HUES6 (cell line): ENCODE measurements around the gene GRID1.

Experiments
- H3K27ac ChIP-seq: 2 replicates; pipeline ENCODE4 v1.7.0; 2013; ENCODE audit warnings: low read depth, mild to moderate bottlenecking, low read length, inconsistent platforms
- H3K27me3 ChIP-seq: 2 replicates; pipeline ENCODE4 v1.6.1; 2013; ENCODE audit warnings: low read length; ENCODE audit not compliant: control insufficient read depth, insufficient read depth
- H3K36me3 ChIP-seq: 2 replicates; pipeline ENCODE4 v1.6.1; 2013; ENCODE audit warnings: low read length; ENCODE audit not compliant: control insufficient read depth, insufficient read depth
- H3K4me1 ChIP-seq: 2 replicates; pipeline ENCODE4 v1.6.1; 2013; ENCODE audit warnings: low read length; ENCODE audit not compliant: control insufficient read depth, insufficient read depth
- H3K4me3 ChIP-seq: 2 replicates; pipeline ENCODE4 v1.5.1; 2013; ENCODE audit warnings: low read depth, low read length
- H3K9ac ChIP-seq: one replicate; pipeline ENCODE4 v1.6.1; 2013; ENCODE audit warnings: mild to moderate bottlenecking, low read length
- H3K9me3 ChIP-seq: 2 replicates; pipeline ENCODE4 v1.6.1; 2013; ENCODE audit warnings: low read depth, low read length; ENCODE audit not compliant: control insufficient read depth, insufficient read depth

GRID1 gene

GRCh38 chr10:86341361-86341811 is 25.2 kb downstream of the GRID1 start:
- peaks cover 2% of the 10 kb centered on the region; the same call in 1 of the 2 replicates for H3K9me3 ChIP-seq
- H3K27ac ChIP-seq = no peak overlapping the region
- no peaks in the 10 kb centered on the region for H3K36me3 ChIP-seq
- H3K4me3 ChIP-seq = no peak overlapping the region
- H3K4me1 ChIP-seq = peaks cover 25% of the 10 kb centered on the region
- H3K27me3 ChIP-seq = no peaks in the 10 kb centered on the region
- H3K9ac ChIP-seq = no peak overlapping the region

GRCh38 chr10:86340991-86341260 is 25.7 kb downstream of the GRID1 start:
- Histone ChIP-seq H3K27me3 (no peaks in the 10 kb centered on the region), H3K4me1 (peaks cover 22% of the 10 kb centered on the region), H3K4me3 (no peak overlapping the region), H3K36me3 (no peaks in the 10 kb centered on the region), H3K9ac (no peak overlapping the region), H3K9me3 (peaks cover 2% of the 10 kb centered on the region; the same call in 1 of the 2 replicates), H3K27ac (no peak overlapping the region)

DNA sequence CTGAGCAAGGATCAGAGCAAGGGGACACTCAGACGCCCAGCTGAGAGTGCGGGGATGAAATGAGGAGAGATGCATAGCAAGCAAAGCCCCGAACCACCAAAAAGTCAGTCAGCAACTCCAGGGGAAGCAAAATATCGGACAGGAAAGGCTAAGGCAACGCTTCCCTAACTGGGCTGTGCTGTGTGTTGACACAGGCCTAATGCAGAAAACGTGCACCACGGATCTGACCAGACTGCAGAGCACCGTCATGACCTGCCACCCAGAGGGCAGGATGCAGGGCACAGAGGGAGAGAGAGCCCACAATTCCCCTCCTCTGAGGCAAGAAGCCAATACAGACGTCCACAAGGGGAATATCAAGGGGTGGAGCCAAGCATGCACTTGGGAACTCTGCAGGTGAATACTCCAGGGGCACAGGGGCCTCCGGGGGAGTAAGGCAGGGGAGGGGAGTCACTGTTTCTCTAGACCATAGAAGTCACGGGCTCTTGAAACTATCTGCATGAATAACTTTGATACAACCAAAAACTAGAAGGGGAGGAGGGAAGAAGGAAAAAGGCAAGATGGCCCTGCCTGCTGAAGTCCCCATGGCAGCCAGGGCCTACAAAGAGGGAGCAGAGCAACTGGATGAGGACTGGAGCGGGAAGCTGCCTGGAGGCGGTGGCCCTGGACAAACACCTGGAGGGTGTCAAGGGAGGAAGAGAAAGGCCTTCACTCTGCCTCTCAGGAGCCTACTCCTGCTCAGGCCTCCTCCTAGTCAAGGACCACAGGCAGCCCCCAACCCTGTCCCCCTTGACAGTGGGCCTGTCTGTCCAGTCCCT is 26.2 kb downstream of the GRID1 start:
- no peaks in the 10 kb centered on the region for H3K36me3 ChIP-seq
- no peaks in the 10 kb centered on the region for H3K27me3 ChIP-seq
- no peak overlapping the region for H3K9ac ChIP-seq
- no peak overlapping the region for H3K27ac ChIP-seq
- H3K9me3 ChIP-seq = peaks cover 2% of the 10 kb centered on the region; the same call in 1 of the 2 replicates
- H3K4me3 ChIP-seq = no peak overlapping the region
- H3K4me1 ChIP-seq = peaks cover 17% of the 10 kb centered on the region

GRCh38 chr10:86339226-86339865 is 27.2 kb downstream of the GRID1 start:
- peaks cover 2% of the 10 kb centered on the region; the same call in 1 of the 2 replicates for H3K9me3 ChIP-seq
- no peaks in the 10 kb centered on the region for H3K27me3 ChIP-seq
- peaks cover 17% of the 10 kb centered on the region for H3K4me1 ChIP-seq
- H3K9ac ChIP-seq = no peak overlapping the region
- H3K4me3 ChIP-seq = no peak overlapping the region
- H3K36me3 ChIP-seq = no peaks in the 10 kb centered on the region
- H3K27ac ChIP-seq = no peak overlapping the region

DNA sequence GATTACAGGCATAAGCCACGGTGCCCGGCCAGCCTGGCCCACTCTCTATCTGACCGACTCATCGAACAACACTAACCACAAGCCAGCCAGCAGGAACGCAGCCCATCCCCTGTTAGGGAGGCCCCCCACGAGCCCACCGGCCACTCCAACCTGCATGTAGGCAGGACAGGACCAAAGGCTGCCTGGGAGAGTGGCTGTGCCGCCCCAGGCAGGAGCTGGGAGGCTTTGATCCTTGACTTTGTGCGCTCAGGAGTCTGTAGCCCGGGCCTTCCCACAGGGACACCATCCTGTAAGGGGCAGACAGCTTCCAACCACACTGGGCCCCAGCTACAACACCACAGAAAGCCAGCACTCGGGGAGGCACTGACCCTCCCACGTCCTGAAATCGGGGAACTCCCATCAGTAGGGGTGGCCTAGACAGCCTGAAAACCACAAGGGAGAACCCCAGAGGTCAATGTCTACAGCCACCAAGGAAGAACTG is 29.4 kb downstream of the GRID1 start:
- Histone ChIP-seq H3K4me1 (peaks cover 17% of the 10 kb centered on the region), H3K36me3 (no peaks in the 10 kb centered on the region), H3K9me3 (peaks cover 2% of the 10 kb centered on the region; the same call in 1 of the 2 replicates), H3K27me3 (no peaks in the 10 kb centered on the region), H3K4me3 (no peak overlapping the region), H3K27ac (no peak overlapping the region), H3K9ac (no peak overlapping the region)

DNA sequence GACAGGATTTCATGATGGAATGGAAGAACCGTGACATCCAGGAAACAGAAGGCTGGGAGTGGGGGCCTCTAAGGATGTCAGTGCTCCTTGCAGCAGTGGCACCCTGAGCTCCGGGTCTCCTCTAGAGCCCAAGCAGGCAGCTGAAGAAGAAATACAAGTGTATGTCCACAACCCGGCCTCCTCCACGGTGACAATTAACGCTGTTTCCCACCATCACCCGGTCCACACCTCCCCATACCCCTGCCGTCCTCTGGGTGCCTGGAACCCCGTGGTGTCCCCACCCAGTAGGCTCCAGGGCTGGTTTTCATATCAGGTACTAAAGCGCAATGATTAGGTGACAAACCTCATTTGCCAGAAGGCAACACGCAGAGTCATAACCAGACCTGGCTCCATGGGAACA is 30.3 kb downstream of the GRID1 start:
- Histone ChIP-seq H3K4me1 (peaks cover 14% of the 10 kb centered on the region), H3K27ac (no peak overlapping the region), H3K36me3 (no peaks in the 10 kb centered on the region)

GRCh38 chr10:86335831-86336230 is 30.8 kb downstream of the GRID1 start:
- Histone ChIP-seq H3K27me3 (no peaks in the 10 kb centered on the region), H3K9me3 (peaks cover 2% of the 10 kb centered on the region; the same call in 1 of the 2 replicates), H3K9ac (no peak overlapping the region), H3K4me3 (no peak overlapping the region), H3K4me1 (peaks cover 9% of the 10 kb centered on the region), H3K36me3 (no peaks in the 10 kb centered on the region), H3K27ac (no peak overlapping the region)

More for the DNA sequence above, 30.3 kb downstream of the GRID1 start:
- Histone ChIP-seq H3K27me3 (no peaks in the 10 kb centered on the region), H3K4me3 (no peak overlapping the region), H3K9me3 (peaks cover 2% of the 10 kb centered on the region; the same call in 1 of the 2 replicates), H3K9ac (no peak overlapping the region)

GRCh38 chr10:86335257-86335656 is 31.3 kb downstream of the GRID1 start:
- no peaks in the 10 kb centered on the region for H3K27me3 ChIP-seq

DNA sequence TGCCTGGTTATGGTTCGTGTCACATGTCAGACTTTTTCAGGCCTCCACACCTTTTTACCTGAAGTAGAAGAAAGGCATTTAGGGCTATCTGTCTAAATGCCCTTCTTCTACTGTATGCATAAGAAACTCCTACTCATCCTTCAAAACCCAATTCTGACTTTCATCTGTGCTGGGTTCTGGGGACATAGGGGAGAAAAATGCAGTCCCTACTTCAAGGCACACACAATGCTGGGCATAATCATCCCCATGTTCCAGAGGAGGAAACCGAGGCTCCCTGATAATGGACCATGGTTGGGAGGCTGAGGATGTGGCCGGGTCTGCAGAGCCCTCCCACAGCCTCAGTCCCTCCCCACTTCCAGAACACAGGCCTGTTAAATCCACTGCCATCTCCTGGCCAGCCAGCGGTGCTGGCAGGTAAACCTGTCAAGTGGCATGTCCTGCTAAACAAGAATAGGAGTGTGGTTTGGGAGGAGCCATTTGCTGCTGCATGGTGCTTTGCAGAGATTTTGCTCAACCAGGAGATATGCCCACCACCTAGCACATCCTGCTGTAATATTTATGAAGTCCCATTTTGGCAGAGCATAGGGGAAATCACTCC is 32.0 kb downstream of the GRID1 start:
- Histone ChIP-seq H3K4me1 (no peaks in the 10 kb centered on the region), H3K27ac (no peak overlapping the region), H3K27me3 (no peaks in the 10 kb centered on the region), H3K9ac (no peak overlapping the region), H3K36me3 (no peaks in the 10 kb centered on the region), H3K4me3 (no peak overlapping the region), H3K9me3 (peaks cover 2% of the 10 kb centered on the region; the same call in 1 of the 2 replicates)

More at GRCh38 chr10:86335257-86335656, 31.3 kb downstream of the GRID1 start:
- no peaks in the 10 kb centered on the region for H3K36me3 ChIP-seq
- H3K9ac ChIP-seq = no peak overlapping the region
- H3K4me3 ChIP-seq = no peak overlapping the region
- peaks cover 2% of the 10 kb centered on the region; the same call in 1 of the 2 replicates for H3K9me3 ChIP-seq
- H3K27ac ChIP-seq = no peak overlapping the region
- H3K4me1 ChIP-seq = peaks cover 3% of the 10 kb centered on the region; the same call in 1 of the 2 replicates

DNA sequence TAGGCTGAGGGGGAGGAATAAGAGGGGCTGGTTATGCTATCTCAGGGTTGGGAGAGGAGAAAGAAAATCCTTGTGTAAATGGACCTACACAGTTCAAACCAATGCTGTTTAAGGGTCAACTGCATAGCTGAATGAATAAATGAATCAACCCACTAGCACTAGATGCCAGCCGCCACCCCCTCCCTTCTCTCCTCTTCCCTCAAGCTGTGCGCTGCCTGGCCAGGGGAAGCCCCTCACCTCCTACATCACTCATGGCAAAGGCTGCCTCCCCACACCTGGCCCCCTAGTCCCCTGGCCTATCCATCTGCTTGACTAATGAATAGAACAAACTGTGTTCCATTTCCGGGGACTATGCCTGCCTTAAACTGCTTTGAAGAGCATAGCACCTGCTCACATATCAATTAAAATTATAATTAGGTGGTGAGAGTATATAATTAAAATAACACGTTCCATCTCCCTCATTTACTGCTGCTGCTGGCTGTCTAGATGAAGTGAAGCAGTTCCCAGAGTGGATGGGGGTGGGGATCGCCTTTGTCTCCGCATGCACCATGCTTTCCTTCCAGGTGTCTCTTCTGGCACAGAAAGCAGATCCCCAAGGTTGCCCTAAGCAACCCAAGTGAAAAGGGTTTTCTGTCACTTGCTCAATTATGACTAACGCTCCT is 32.6 kb downstream of the GRID1 start:
- Histone ChIP-seq H3K4me1 (no peaks in the 10 kb centered on the region), H3K27ac (no peak overlapping the region), H3K36me3 (no peaks in the 10 kb centered on the region), H3K9me3 (peaks cover 2% of the 10 kb centered on the region; the same call in 1 of the 2 replicates), H3K9ac (no peak overlapping the region), H3K27me3 (no peaks in the 10 kb centered on the region), H3K4me3 (no peak overlapping the region)
